NCI-H748 treated with DMSO at 0.1 percent for 48 hours (cell line): Measurements from ENCODE around the gene WRNIP1.
"Not testable (repeated sequence)": the region's sequence is repeated elsewhere in the genome, so short reads cannot be mapped to it uniquely, and the experiment has no call there.

Experiments
- DNase-seq: peaks from one replicate; lab custom pipeline; 2025; lab: John Stamatoyannopoulos, UW

Gene WRNIP1

DNA sequence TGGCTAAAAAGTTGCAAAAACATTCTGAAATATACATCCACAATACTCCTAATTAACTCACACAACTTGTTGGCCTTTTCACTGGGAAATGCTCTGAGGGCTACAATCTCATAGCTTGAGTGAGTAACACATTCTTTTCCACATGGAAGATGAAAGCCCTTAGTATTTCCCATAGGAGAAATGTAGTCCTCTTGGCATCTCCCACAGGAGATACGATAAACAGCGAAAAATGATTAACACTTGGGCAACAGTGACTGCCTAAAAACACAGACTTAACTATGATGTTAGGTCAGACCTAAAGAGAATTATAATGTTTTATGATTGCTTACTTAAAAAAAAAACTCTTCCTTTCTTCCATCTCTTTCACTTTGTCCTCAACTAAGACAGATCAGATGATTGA is 23.4 kb upstream of the WRNIP1 start:
- DNase-seq = no peak

- no peak for DNase-seq
Observed at GRCh38 chr6:2743280-2744208, 21.6 kb upstream of the WRNIP1 start.

GRCh38 chr6:2744209-2744771 is 20.9 kb upstream of the WRNIP1 start:
- DNase-seq = peak; percentile 29

GRCh38 chr6:2744778-2745177 is 20.4 kb upstream of the WRNIP1 start:
- no peak for DNase-seq

DNA sequence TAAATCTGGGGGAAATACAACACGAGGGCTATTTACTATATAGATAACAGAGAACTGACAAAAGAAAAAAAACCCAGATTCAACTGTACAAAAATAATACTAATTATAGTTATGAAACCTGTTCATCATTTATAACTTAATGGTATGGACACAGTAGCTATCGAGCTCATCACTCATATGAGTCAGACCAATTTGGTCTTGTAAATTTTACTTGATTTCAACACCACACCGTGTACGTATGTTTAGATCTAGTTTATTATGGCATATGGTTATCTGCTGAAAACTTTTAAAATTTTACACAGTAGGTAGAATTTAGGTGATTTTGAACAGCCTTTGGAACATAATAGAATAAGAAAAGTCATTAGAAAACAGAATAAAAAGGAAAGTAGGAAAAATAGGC is 19.9 kb upstream of the WRNIP1 start:
- DNase-seq = no peak

DNA sequence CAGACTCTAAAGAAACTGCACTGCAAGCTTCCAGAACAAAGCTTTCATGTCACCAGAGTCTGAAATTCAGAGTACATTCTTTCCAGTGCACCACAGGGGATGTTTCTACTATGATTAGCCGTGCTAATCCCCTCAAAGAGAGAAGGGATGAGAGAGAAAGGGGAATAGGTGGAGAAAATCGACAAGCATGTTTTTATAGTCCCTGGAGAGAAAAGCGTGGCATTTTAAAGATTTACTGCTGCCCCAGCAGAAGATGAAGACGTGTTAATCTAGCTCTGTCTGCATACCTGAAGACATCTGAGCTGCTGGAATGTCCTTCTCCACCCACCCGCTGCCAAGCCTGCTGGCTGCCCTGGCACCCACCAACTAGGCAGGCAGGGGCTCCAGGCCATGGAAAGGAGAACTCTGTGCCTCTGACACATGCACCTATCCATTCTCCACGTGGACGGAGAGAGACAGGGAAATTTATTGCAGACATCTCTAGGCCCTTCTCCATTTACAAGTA is 18.6 kb upstream of the WRNIP1 start:
- no peak for DNase-seq

- peak; percentile 24 for DNase-seq
Observed at GRCh38 chr6:2748183-2748582, 17.0 kb upstream of the WRNIP1 start.

GRCh38 chr6:2749969-2750600 is 15.1 kb upstream of the WRNIP1 start:
- DNase-seq = peak; percentile 84

- DNase-seq = no peak
Observed at GRCh38 chr6:2750832-2751231, 14.4 kb upstream of the WRNIP1 start, which contains the start of gene MYLK4. Gene MYLK4, minus strand, starts transcription at chr6:2750922. Its CDS starts 1,628 bp downstream, at chr6:2749294.

- no peak for DNase-seq
Observed at GRCh38 chr6:2751871-2752270, 13.3 kb upstream of the WRNIP1 start.

DNA sequence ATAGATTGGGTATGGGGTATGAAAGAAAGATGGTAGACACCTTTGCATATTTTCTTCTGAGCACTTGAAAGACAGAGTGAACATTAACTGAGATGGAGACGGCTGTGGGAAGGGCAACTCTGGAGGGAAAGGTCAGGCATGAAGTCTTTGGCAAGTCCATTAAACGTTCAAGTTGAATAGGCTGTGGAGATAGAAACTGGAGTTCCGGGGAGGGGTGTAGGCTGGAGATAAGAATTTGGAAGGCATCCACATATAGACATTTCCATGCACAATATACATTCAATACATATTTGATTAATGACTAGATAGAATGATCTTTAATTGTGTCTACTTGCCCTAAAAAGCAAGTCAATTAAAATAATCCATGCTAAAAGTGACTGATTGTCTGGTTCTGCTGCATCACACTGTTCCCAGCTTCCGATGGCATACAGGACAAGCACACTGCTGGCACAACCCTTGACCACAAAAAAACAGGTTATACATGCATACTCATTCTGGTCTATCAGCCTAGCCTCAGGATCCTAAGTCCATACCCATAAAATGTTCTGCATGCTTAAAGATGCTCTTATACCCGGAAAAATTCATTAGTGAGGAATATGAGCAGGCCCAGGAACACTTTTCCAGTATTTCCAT is 12.6 kb upstream of the WRNIP1 start:
- DNase-seq = no peak

DNA sequence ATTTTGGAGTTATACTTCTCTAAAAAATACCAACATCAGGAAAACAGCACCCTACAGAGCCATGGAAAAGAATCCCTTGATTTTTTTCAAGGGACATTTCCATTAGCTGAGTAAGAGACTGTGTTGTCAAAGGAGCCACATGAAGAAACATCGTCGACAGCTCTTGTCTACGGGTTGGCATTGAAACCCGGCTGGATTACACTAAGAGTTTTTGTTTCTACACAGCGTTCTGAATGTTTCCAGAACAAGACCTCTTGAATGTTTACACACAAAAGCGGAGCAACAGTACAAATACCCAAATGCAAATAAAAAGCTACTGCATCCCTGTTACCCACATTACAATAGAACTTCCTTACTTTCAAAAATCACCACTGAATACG is 12.1 kb upstream of the WRNIP1 start:
- DNase-seq = no peak

GRCh38 chr6:2753743-2754142 is 11.4 kb upstream of the WRNIP1 start:
- no peak for DNase-seq

DNA sequence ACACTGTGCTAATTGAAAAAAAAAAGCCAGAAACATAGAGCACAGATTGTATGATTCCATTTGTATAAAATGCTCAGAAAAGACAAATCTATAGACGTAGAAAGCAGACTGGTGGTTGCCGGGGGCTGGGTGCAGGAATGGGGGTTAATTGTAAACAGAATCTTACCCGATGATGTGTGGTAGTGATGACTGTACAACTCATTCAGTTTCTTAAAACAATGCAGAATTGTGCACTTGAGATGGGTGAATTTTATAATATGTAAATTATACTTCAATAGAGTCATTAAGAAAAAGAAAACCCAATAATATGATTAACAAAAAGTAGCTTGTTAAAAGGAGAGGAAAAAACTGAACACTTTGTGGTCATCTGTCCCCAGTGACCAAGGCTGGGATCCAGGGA is 10.8 kb upstream of the WRNIP1 start:
- no peak for DNase-seq

GRCh38 chr6:2754911-2755310 is 10.3 kb upstream of the WRNIP1 start:
- no peak for DNase-seq

DNA sequence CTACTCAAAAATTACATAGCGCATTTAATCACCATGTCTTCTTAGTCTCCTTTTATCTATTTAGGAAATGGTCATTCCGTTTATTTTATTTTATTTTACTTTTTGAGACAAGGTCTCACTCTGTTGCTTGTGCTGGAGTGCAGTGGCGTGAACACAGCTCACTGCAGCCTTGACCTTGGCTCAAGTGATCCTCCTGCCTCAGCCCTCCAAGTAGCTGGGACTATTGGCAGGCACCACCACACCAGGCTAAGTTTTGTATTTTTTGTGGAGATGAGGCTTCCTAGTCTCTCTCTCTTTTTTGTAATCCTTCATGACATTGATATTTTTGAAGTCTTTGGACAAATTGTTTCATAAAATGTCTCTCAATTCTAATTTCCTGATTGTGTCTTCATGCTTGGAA is 9.7 kb upstream of the WRNIP1 start:
- no peak for DNase-seq

GRCh38 chr6:2756241-2756640 is 9.0 kb upstream of the WRNIP1 start:
- no peak for DNase-seq

DNA sequence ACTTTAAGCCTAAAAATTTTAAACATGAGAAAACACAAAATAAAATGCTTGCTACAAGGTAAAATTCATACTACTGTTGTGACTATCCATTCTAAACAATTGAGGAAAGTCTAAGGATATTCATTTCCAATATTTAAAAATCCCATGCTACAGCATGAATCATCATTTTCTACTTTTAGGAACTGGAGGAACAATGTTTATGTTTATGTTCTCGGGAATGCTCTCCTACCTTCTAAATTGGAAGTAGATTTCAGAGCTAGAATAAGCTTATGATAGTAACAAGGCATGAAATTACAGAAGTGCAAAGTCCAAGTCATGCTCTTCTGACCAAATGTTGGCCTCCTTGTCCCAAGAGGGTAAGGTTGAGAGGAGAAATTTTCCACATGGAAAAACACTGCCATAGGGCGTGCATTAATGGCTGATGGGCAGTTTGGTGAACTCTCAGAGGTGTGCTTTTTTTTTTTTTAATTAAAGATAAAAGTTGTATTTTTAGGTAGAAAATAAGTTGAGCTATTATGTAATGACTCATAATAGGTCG is 8.4 kb upstream of the WRNIP1 start:
- no peak for DNase-seq

DNA sequence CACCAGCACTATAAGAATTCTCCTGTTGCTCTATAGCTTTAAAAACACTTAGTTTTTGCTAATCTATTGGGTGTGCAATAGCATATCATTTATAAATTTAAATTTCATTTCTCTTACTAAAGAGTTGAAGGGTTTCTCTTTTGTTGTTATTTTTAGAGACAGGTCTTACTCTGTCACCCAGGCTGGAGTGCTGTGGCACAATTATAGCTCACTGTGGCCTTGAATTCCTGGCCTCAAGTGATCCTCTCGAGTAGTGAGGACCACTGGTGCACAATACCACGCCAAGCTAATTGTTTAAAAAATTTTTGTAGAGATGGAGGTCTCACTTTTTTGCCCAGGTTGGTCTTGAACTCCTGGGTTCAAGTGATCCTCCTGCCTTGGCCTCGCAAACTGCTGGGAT is 6.2 kb upstream of the WRNIP1 start:
- DNase-seq = no peak

GRCh38 chr6:2760882-2761842 is 4.0 kb upstream of the WRNIP1 start:
- no peak for DNase-seq

- not testable (repeated sequence) for DNase-seq
Observed at GRCh38 chr6:2762868-2763267, 2.3 kb upstream of the WRNIP1 start.
